Vagina (tissue), 2 donors: ENCODE measurements around the gene CELF4.

Source experiments
- POLR2A ChIP-seq, 2 donors: fragments of 450-650 bp; IDR thresholded peaks; one replicate each; pipeline ENCODE4 v1.6.1; 2017; ENCODE audit warnings: antibody characterized with exemption in 2 of 2, mild to moderate bottlenecking in 2 of 2, moderate library complexity in 2 of 2
- TF ChIP-seq, protein P1 (sequence below), 3 experiments: fragments of 450-650 bp in 2 of 3; fragments of 200-600 bp in 1 of 3; sonication (generic) in 1 of 3; IDR thresholded peaks; one replicate each; pipeline ENCODE4 v1.5.1; 2017 to 2019; ENCODE audit warnings: antibody characterized with exemption in 3 of 3, mild to moderate bottlenecking in 2 of 3, moderate library complexity in 2 of 3

DNA sequence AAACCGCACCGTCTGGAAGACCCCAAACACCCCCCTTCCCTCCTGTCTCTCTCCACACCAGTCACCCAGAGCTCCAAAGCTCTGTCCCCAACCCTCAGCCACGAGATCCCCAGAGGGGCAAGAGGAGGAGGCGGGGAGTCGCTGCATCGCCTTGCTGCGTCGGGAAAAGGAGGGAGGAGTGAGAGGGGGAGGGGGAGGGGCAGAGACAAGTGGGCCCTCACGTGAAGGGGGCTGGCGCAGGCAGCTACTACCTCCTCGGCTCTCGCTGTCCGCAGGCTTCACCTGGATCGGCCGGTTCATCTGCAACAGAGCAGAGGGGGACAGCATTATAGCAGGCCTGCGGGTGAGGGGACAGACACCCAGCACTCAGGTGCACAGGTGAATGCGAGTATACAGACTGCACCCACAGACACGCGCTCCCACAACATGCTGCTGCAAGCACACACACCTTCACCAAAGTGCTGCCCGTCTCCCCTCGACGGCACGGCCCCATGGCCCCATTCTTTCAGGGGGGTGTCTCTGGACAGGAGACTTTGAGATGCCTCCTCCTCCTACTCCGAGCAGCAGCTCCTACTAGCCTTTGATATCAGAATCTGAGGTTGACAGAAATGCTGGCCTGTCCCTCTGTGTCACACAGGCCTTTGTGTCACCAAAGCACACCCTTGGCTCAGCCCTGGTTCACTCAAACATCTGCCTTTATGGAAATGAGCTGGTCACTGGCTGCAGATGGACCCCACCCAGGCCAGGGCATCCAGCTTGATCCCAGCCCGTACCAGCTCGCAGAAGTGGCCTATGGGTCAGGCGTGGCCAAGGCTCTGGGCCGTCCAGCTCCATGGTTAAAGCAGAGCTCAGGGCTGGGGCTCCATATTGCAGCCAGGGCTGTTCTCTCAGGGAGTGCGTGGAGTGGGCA, 243.8 kb downstream of the CELF4 start:
- TF ChIP-seq, protein P1, sequence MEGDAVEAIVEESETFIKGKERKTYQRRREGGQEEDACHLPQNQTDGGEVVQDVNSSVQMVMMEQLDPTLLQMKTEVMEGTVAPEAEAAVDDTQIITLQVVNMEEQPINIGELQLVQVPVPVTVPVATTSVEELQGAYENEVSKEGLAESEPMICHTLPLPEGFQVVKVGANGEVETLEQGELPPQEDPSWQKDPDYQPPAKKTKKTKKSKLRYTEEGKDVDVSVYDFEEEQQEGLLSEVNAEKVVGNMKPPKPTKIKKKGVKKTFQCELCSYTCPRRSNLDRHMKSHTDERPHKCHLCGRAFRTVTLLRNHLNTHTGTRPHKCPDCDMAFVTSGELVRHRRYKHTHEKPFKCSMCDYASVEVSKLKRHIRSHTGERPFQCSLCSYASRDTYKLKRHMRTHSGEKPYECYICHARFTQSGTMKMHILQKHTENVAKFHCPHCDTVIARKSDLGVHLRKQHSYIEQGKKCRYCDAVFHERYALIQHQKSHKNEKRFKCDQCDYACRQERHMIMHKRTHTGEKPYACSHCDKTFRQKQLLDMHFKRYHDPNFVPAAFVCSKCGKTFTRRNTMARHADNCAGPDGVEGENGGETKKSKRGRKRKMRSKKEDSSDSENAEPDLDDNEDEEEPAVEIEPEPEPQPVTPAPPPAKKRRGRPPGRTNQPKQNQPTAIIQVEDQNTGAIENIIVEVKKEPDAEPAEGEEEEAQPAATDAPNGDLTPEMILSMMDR (IDR thresholded peaks at IDR 0.05): no peak
- no peak for TF ChIP-seq POLR2A (IDR thresholded peaks at IDR 0.05)
